ENCODE data around the gene IFIT1.
"Not testable (repeated sequence)": the region's sequence is repeated elsewhere in the genome, so short reads cannot be mapped to it uniquely, and the experiment has no call there.

DNA sequence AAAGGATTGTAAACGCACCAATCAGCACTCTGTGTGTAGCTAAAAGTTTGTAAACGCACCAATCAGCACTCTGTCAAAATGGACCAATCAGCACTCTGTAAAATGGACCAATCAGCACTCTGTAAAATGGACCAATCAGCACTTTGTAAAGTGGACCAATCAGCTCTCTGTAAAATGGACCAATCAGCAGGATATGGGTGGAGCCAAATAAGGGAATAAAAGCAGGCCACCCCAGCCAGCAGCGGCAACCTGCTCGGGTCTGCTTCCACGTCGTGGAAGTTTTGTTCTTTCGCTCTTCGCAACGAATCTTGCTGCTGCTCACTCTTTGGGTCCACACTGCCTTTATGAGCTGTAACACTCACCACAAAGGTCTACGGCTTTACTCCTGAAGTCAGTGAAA is 19.9 kb downstream of the IFIT1 start:
- not testable (repeated sequence) for TF ChIP-seq CTCF, POLR2A (IDR thresholded peaks at IDR 0.05)

Data from esophagus squamous epithelium (tissue), 4 donors.